GM10266 (cell line): ENCODE measurements around the gene LHX2.

Experiments used
- DNase-seq: peaks from one replicate; pipeline ENCODE4 v3.0.0; 2012; ENCODE audit errors: extremely low spot score
- CTCF ChIP-seq: IDR thresholded peaks from 2 replicates; pipeline ENCODE4 v1.5.1; 2012; ENCODE audit warnings: mild to moderate bottlenecking, low read depth; ENCODE audit not compliant: control insufficient read depth, insufficient read depth; ENCODE audit errors: missing control alignments

Gene LHX2

DNA sequence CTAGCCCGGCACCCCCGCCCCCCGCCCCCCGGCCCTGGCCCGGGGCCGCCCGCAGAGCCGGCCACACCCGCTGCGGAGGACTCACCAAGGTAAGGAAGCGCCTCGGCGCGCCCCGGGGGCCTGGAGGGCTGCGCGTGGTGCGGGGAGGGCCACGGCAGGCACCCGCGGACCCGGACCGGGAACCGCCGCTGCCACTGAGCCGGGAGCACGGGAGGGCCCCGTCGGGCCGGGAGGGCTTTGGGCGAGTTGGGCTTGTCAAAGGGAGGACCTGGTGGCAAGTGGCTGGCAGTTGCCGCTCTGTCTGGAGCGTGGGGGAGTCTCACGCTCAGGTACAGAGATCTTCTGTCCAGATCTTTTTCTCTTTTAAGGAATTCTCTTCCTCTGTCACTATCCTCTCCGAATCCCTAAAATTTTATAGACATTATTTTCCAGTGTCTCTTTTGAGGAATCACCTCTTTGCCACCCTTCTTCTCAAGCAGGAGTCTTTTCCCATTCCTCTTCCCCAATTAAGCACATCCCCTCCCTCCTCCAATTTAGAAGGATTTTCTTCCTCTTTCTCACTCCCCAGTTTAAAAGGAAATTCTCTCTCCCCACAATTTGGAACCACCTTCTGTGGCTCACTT, 11.3 kb upstream of the LHX2 start:
- TF ChIP-seq CTCF = no peak
- DNase-seq = no peak

DNA sequence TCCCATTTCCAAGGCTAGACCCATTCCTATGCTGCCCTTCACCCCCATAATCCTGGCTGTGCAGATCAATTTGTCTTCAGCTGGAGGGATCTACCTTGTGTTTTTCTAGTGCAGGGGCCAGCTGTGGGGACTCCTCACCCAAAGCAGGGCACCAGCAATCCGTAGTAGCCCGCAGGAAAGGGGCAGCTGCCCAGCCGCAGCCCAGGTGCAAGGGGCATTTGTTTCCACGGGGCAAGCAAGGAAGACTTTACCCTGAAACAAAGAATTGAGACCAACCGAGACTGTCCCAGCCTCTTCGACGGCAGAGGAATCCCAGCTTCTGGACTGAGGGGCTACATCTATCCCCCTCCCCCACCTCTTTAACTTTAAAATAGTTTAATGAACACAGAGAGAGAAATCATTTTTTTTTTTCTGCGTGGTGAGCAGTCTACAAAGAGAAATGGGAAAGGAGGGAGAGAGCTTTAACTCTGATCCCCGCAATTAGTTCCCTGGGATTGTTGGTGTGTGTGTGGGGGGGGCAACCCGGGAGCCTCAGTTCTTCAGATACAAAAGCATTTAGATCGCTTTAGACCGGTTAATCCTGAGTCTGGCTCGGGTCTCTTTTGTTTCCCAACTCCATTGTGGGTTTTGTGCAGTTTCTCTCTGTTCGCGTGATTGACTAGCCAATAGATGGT, 10.6 kb upstream of the LHX2 start:
- no peak for TF ChIP-seq CTCF
- DNase-seq = no peak

GRCh38 chr9:124001458-124001799, 10.1 kb upstream of the LHX2 start:
- TF ChIP-seq CTCF = no peak
- DNase-seq = no peak

DNA sequence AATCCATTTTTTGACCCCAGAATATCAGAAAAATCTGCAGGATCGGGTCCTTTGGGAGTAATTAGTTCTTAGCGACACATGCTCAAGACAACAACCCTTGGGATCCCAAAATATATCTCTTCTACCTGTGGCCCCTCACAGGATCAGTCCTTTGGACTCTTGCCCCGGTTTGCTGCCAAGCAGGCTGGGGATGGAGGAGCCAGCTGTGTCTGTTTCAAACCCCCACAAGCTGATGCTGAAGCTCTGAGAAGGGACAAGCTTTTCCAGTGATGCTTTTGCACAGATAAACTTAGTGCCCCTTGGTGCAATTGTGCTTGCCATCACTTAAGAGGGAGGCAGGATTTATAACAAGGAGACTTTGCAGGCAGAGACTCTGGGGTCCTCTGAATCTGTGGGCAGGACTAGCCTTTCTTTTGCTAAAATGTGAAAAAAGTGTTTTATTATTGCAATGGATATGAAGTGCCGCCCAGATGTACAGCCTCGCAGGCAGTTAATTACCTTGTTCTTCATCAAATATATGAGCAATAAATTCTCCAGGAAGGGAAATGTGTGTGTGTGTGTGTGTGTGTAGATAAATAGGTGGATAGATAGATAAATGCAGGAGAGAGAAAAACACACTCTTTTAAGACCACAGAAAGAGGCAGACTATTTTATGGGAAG, 9.6 kb upstream of the LHX2 start:
- DNase-seq = no peak
- TF ChIP-seq CTCF = no peak

DNA sequence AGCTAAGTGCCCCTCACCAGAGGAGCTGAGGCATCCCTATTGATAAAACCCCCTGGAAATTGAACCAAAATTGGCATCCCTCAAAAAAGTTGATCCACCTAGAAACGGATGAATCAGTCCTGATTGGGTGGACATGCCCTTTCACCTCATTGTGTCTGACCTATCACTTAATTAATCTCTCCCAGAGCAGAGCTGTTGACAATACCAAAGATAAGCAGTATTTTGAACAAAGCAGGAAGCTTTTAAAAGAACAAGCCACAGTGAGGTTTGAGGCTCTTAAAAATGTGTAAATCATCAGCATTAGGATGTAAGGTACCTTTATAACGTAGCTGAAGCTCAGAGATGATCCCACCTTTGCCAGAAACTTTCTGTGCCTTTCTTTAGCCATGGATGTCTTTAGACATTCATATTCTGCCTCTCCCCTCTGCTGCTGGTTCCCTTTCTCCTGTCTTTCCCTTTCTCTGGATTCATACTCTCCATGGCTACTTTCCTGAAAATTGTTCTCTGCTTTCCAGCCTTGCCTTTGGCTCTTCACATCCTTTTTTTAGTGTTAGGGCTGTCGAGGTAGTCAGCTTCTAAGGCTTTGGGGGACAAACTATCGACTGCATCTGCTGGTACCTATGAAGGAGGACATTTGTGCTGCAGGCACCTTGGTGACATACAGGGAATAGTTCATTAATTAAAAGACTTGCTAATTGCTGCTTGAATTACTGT, 7.8 kb upstream of the LHX2 start:
- TF ChIP-seq CTCF = no peak
- no peak for DNase-seq

GRCh38 chr9:124004593-124004992, 7.0 kb upstream of the LHX2 start:
- no peak for DNase-seq
- TF ChIP-seq CTCF = no peak
